Brain pericyte (primary cell): ENCODE measurements around the gene SNPH.
"Not testable (repeated sequence)": the region's sequence is repeated elsewhere in the genome, so short reads cannot be mapped to it uniquely, and the experiment has no call there.

Source experiments
- DNase-seq: peaks from one replicate; pipeline ENCODE4 v3.0.0-alpha.2; 2012; ENCODE audit warnings: low read depth, low spot score

The SNPH gene

DNA sequence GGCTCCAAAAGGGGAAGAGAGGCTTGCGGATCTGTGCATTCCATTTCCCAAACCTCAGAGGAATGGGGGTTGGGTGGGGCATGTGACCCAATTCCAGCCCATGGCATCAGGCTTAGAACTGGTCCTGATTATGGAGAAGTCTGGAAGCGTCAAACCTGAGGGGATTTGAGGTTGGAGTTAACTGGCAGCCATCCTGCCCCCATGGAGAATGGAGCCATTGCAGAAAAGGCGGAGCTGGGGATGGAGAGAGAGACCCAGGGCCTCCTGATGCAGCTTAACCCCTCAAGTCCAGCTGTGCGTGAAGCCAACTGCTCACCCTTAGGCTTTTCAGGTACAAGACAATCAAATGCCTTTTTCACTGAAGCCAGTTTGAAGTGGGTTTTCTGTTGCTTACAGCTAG lies 72.7 kb downstream of the SNPH start:
- no peak for DNase-seq

DNA sequence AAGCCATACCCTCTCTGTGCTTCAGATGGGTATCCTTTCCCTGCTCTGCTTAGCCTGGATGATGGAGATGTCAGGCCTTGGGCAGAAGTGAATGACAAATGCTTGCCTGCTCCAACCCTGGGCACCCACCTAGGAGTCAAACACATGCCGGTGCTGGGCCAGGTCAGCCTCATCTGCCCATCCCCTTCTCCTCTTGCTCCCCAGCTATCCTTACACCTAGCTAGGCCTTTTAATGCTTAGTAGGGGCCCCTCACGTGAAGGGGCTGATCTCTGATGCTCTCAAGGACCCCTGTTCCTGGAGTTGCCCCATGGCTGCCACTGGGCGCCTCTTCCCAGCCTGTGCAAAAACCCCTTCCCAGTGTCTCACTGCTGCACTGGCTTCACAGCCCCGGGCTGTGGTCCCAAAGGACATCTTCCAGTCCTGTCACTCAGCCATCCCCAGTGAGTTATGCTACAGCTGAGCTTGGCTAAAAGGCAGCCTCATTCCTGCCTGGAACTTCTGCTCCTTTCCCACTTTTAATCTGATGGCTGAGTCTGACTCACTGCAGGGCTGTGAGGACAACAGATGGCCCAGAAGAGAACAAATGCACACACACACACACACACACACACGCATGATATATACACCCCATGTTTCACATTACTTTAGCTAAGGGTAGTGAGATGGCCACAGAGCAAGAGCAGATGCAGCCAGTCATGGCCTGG lies 75.6 kb downstream of the SNPH start:
- no peak for DNase-seq

DNA sequence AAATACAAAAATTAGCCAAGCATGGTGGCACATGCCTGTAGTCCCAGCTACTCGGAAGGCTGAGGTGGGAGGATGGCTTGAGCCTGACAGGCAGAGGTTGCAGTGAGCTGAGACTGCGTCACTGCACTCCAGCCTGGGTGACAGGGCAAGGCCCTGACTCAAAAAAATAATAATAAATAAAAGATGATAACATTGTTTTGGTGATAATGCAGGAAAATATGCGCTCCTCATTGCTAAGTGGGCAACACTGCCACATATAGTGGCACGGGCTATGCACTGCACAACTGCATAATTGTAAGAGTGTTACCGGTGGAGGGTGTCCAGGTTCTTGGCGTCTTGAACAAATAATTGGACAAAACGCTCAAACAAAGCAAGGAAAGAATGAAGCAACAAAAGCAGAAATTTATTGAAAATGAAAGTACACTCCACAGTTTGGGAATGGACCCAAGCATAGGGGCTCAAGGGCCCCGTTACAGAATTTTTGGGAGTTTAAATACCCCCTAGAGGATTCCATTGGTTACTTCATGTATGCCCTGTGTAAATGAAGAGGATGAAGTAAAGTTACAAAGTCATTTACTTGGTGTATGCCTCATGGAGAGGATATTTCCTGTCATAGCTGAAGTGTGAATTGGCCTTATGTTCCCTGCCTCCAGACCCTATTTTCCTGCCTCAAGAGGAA lies 77.5 kb downstream of the SNPH start:
- DNase-seq, result not testable (repeated sequence)

DNA sequence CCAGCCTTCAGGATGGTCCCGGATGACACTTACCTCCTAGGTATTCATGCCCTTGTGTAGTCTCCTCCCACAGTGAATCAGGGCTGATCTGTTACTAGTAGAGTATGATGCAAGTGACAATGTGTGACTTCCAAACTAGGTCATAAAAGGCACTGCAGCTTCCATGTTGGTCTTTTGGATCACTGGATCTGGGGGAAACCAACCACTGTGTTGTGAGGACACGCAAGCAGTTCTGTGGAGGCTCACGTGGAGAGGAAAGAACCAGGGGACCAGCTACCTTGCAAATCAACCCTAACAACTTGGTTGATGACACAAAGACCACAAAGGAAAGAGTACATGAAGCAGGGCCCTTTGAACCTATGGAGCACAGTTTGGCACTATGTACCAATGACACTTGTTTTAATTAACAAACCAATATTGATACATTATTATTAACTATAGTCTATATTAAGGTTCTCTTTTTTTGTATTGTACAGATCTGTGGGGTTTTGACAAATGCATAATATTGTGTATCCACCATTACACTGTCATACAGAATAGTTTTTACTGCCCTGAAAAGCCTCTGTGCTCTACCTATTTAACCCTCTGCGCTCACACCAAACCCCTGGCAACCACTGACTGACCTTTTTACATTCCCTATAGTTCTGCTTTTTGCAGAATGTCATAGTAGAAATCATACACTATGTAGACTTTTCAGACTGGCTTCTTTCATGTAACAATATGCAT lies 79.1 kb downstream of the SNPH start:
- DNase-seq, result no peak

DNA sequence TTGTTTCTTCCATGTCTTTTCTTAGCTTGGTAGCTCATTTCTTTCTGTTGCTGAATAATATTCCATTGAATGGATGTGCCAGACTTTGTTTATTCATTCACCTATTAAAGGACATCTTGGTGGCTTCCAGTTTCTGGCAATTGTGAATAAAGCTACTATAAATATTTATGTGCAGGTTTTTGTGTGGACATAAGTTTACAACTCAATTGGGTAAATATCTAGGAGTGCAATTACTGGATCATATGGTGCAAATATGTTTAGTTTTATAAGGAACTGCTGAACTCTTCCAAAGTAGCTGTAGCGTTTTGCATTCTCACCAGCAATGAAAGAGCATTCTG lies 79.6 kb downstream of the SNPH start:
- no peak for DNase-seq

DNA sequence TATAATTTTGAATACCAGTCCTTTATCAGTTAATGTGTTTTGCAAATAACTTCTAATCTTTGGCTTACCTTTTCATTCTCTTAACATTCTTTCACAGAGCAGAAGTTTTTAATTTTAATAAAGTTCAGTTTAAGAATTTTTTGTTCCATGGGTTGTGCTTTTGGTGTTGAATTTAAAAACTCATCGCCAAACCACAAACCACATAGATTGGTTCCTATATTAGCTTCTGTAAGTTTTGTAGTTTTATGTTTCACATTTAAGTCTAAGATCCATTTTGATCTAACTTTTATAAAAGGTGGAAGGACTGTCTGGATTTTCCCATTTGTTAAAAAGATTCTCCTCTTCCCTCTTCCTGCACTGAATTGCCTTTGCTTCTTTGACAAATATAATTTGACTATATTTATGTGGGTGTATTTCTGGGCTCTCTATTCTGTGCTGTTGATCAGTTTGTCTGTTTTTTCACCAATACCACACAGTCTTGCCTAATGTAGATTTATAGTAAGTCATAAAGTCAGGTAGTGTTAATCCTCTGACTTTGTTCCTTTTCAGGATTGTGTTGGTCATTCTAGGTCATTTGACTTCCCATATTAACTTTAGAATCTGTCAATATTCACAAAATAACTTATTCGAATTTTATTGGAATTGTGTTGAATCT lies 80.3 kb downstream of the SNPH start:
- no peak for DNase-seq

DNA sequence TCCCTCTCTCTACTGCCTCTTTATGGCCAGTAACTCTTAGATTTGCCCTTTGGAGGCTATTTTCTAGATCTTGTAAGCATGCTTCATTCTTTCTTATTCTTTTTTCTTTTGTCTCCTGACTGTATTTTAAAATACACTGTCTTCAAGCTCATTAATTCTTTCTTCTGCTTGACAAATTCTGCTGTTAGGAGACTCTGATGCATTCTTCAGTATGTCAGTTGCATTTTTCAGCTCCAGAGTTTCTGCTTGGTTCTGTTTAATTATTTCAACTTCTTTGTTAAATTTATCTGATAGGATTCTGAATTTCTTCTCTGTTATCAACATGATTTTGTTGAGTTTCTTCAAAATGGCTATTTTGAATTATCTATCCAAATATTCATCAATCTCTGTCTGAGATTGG lies 87.9 kb downstream of the SNPH start:
- no peak for DNase-seq

DNA sequence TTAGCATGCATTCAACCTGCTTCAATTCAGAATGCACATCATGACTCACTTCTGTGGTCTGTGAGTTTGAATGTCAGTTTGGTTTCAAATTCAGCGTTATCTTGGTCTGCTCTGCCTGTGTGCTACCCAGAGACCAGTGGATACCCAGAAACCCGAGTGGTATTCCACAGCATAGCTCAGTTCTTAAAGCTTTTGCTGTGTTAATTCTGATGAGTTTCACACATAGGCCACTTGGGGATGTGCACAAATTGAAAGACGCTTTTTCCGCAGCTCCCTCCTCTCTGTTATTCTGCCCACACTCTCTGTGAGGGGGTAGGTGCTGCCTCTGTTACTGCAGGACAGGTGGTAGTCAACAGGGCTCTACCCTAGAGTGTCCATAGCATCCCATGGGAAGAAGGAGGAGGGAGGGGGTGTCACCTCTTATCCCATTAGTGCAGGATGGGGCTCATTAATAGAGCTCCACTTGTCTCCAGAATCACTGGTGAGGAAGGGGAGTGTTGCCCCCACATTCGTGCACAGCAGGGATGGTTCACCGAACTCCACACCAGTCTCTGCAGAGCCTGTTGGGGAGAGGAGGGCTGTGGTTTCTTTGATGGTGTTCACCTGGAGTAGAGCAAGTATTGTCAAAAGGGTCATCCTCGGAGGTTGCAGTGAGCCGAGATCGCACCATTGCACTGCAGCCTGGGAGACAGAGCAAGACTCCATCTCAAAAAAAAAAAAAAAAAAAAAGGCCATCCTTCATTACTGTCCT lies 92.0 kb downstream of the SNPH start:
- DNase-seq, result no peak
